Left ventricle myocardium inferior (tissue), 1 donor: Measurements from ENCODE around the gene PITPNB. TPM values are rescaled to one million over a fixed set of nuclear protein-coding genes. Genes with fewer than 3 reads are reported as not detected.
A peak's percentile ranks its signal among the peaks of the same experiment; 100 is the strongest.

ENCODE experiments used
- DNase-seq: peaks from one replicate; pipeline ENCODE4 v3.0.0-alpha.2; 2020
- H3K27ac ChIP-seq: fragments of 200-600 bp; replicated peaks from 2 replicates; pipeline ENCODE4 v1.8.0; 2021
- H3K27me3 ChIP-seq: fragments of 200-600 bp; 2 replicates; pipeline ENCODE4 v1.8.0; 2021; ENCODE audit warnings: low read depth
- H3K36me3 ChIP-seq: fragments of 200-600 bp; 2 replicates; pipeline ENCODE4 v1.8.0; 2021
- H3K4me1 ChIP-seq: fragments of 200-600 bp; 2 replicates; pipeline ENCODE4 v1.8.0; 2021
- H3K4me3 ChIP-seq: fragments of 200-600 bp; 2 replicates; pipeline ENCODE4 v1.8.0; 2021; ENCODE audit warnings: mild to moderate bottlenecking, moderate library complexity
- H3K9me3 ChIP-seq: fragments of 200-600 bp; replicated peaks from 2 replicates; pipeline ENCODE4 v1.8.0; 2021
- intact Hi-C: fragments of 100-400 bp; cut with micrococcal nuclease; formaldehyde crosslinking; loops from one replicate; pipeline ENCODE4 v1.11.0; 2022
- total RNA-seq: library from RNA; stranded (reverse); fragmentation: NEBNext Ultra II Directional; extraction: Animal tissue kit (Norgen Biotek cat#: 25700); gene quantifications from one replicate; pipeline ENCODE4 v1.2.1, GENCODE V29; 2021
- TF ChIP-seq, protein P1 (sequence below): fragments of 200-600 bp; IDR thresholded peaks from 2 replicates; pipeline ENCODE4 v1.8.0; 2021; ENCODE audit warnings: antibody characterized with exemption, mild to moderate bottlenecking, borderline replicate concordance
- donor health status: DM: no; HTN: yes; CAD: no; lungs with severe emphysema.

PITPNB gene
- total RNA-seq, 1 donor from 2014 or later: 60.0 TPM

DNA sequence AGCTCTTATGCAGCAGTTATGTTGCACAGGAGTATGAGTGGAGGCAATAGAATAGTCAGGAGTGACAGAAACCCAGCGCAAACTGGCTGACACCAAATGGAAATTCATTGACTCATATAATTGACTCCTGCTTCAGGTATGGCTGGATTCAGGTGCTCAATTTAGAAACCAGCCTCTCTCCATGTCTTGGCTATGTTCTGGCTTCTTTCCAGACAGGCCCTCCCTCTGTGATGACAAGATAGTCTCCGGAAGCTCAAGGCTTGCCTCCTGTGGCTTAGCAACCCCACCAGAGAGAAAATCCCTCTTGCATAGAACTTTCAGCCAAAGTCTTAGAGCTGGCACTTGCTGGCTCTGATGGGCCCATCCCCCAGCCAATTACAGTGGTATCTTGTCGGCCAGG, 89.4 kb downstream of the PITPNB start:
- TF ChIP-seq, protein P1, sequence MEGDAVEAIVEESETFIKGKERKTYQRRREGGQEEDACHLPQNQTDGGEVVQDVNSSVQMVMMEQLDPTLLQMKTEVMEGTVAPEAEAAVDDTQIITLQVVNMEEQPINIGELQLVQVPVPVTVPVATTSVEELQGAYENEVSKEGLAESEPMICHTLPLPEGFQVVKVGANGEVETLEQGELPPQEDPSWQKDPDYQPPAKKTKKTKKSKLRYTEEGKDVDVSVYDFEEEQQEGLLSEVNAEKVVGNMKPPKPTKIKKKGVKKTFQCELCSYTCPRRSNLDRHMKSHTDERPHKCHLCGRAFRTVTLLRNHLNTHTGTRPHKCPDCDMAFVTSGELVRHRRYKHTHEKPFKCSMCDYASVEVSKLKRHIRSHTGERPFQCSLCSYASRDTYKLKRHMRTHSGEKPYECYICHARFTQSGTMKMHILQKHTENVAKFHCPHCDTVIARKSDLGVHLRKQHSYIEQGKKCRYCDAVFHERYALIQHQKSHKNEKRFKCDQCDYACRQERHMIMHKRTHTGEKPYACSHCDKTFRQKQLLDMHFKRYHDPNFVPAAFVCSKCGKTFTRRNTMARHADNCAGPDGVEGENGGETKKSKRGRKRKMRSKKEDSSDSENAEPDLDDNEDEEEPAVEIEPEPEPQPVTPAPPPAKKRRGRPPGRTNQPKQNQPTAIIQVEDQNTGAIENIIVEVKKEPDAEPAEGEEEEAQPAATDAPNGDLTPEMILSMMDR: no peak
- H3K4me1 ChIP-seq: no peaks in the 10 kb centered on the region
- no peaks in the 10 kb centered on the region for H3K27me3 ChIP-seq
- DNase-seq: no peak
- H3K9me3 ChIP-seq: no peaks in the 10 kb centered on the region
- intact Hi-C loops: no loop called here
- H3K36me3 ChIP-seq: no peaks in the 10 kb centered on the region
- H3K4me3 ChIP-seq: no peak overlapping the region
- no peak overlapping the region for H3K27ac ChIP-seq

DNA sequence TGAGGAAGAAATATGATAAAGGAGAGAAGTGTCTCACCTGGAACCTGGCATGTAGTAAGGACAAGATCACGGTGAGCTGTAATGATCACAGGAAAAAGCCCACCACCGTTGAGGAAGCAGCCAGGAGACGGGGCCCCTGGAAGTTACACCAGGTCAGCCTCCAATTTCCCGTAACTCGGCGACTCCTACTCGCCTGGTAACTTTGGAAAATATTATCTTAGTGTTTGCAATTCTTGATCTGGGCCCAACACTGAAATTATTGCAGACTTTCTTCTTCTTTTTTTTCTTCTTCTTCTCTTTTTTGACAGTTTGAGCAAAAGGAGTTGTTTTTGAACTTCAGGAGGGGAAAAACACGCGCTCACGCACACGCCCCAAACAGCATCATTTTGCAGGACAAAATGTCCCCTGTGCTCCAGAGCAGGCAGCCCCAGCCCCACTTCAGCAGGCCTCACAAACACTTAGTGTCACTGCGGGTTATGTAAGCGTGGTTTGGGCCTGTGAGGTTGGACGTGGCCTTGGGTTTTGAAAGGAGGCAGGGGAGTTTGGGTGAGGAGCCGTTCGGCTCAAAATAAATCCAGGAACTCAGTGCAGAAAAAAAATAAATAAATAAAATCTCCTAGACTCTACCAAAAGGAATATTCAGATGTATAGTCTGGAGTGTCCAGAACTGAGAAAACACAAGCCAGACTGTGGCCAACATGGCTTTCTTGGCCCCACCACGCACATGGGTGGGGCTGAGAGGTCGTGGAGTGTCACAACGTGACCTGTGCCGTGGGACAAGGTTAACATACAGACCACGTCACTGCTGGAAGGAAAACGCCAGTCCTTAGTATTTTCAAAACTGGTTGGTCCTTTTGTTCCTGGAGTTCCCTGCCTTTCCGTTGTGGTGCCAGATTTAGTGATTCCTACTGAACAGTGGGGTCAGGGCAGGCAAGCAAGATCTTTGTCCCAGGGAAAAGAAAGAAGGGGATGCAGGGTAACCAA, 91.2 kb downstream of the PITPNB start:
- TF ChIP-seq, protein P1: no peak
- intact Hi-C loops: no loop called here
- no peaks in the 10 kb centered on the region for H3K36me3 ChIP-seq
- no peaks in the 10 kb centered on the region for H3K27me3 ChIP-seq
- DNase-seq: no peak
- no peaks in the 10 kb centered on the region for H3K9me3 ChIP-seq
- no peak overlapping the region for H3K4me3 ChIP-seq
- H3K27ac ChIP-seq: peak overlapping the region; percentile 64
- H3K4me1 ChIP-seq: no peaks in the 10 kb centered on the region

DNA sequence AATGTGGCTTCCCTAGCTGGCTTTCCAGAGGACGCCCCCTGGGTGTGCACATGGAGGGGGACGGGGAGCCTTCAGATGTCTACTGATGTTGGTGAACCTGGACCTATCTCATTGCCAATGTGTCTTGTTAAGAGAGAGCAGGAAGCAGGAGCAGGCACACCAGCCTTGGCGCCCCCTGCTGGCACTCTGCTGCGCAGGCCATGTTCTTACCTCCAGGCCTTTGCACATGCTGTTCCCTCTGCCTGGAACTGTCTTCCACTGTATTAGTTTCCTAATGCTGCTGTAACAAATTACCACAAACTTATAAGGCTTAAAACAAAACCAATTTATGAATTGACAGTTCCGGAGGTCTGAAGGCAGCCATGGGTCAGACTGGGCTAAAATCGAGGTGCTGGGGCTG, 93.9 kb downstream of the PITPNB start:
- Histone ChIP-seq H3K27me3 (no peaks in the 10 kb centered on the region), H3K9me3 (peaks cover 3% of the 10 kb centered on the region), H3K27ac (no peak overlapping the region), H3K4me1 (no peaks in the 10 kb centered on the region), H3K36me3 (no peaks in the 10 kb centered on the region), H3K4me3 (no peak overlapping the region)
- DNase-seq: no peak
- TF ChIP-seq, protein P1: peak; percentile 35
- intact Hi-C loops: no loop called here

DNA sequence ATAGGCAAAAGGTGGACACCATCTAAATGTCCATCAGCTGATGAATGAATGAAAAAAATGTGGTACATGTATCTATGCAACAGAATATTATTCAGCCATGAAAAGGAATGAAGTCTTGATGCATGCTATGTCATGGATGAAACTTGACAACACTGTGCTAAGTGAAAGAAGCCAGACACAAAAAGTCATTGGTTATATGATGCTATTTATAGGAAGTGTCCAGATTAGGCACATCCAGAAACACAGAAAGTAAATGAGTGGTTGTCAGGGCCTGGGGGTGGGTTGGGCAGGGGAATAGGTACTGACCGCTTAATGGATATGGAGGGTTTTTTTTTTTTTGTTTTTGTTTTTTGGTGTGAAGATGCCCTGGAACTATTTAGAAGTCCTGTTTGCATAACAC, 95.8 kb downstream of the PITPNB start:
- TF ChIP-seq, protein P1: no peak
- Histone ChIP-seq H3K4me1 (no peaks in the 10 kb centered on the region), H3K27me3 (no peaks in the 10 kb centered on the region), H3K36me3 (no peaks in the 10 kb centered on the region), H3K4me3 (no peak overlapping the region), H3K27ac (no peak overlapping the region), H3K9me3 (peaks cover 7% of the 10 kb centered on the region)
- intact Hi-C loops: no loop called here
- no peak for DNase-seq

DNA sequence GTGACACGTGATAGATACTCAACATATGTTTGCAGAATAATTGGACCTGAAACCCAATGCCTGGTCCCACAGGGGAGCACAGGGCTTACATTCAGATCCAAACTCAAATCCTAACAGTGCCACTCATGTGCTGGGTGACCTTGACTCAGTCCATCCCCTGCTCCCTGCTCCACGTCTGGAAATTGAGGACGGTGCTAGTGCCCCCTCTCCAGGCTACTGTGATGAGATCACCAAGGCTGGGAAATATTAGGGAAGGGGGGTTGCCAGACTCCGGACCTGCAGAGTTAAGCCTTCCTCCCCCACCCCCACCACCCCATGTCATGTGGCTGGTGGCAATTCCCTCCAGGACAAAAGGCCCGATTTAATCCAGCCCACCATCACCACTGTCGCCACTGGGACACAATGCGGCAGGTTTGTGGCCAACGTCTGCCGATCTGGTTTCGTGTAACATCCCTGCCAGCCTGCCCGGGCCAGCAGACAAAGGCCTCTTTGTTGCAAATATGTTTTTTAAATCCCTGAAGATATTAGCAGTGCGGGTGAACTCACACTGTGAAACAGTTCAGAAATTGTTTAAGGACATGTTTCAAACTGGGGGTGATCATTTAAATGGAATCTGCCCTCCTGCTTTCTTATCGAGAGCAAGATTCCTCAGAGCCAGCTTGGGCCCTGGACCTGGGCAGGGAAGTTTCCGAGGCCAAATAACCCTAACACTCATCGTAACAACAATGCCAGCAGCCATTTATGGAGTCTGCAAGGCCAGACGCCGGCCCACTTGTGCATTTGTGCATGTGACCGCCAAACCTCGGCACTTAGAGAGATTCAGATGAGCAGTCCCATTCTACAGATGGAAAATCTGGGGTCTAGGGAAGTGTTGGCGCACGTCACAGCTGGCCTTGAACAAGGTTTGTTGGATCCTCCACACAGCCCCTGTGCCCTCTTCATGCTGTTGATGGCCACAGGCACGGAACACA, 97.9 kb downstream of the PITPNB start:
- Histone ChIP-seq H3K27ac (no peak overlapping the region), H3K9me3 (peaks cover 7% of the 10 kb centered on the region), H3K4me1 (no peaks in the 10 kb centered on the region), H3K27me3 (no peaks in the 10 kb centered on the region), H3K4me3 (no peak overlapping the region), H3K36me3 (no peaks in the 10 kb centered on the region)
- TF ChIP-seq, protein P1: no peak
- DNase-seq: no peak
- intact Hi-C loops: no loop called here
